Stimulated activated naive CD8-positive, alpha-beta T cell treated with anti-CD3 and anti-CD28 coated beads, Interleukin-15, Interleukin-2, amounts not matched to agents 100 ng/mL and 50 ng/mL, for 24 hours (primary cell): ENCODE results near the gene MAP3K13.

ENCODE experiments used
- H3K27ac Mint-ChIP-seq: one replicate; pipeline ENCODE4 v1.8.0; 2021; ENCODE audit warnings: mild to moderate bottlenecking, mixed read lengths
- H3K27me3 Mint-ChIP-seq: one replicate; pipeline ENCODE4 v1.8.0; 2021; ENCODE audit warnings: mixed read lengths
- H3K36me3 Mint-ChIP-seq: one replicate; pipeline ENCODE4 v1.8.0; 2021; ENCODE audit warnings: low read depth, mixed read lengths
- H3K4me1 Mint-ChIP-seq: one replicate; pipeline ENCODE4 v1.8.0; 2021; ENCODE audit warnings: low read depth, mixed read lengths
- H3K4me3 Mint-ChIP-seq: one replicate; pipeline ENCODE4 v1.8.0; 2021; ENCODE audit warnings: mild to moderate bottlenecking, mixed read lengths
- H3K9me3 Mint-ChIP-seq: one replicate; pipeline ENCODE4 v1.8.0; 2021; ENCODE audit warnings: mixed read lengths

The MAP3K13 gene

GRCh38 chr3:185362850-185363661 is at the start of gene MAP3K13:
Gene MAP3K13, plus strand, starts transcription at chr3:185363136. Its CDS starts 65,446 bp downstream, at chr3:185428582.
- H3K4me3 Mint-ChIP-seq: peak within 1 kb of the TSS; percentile 79
- peaks cover 15% of the 10 kb centered on the region for H3K4me1 Mint-ChIP-seq
- H3K36me3 Mint-ChIP-seq: no peaks in the 10 kb centered on the region
- H3K27me3 Mint-ChIP-seq: peaks cover 70% of the 10 kb centered on the region
- H3K27ac Mint-ChIP-seq: peak within 1 kb of the TSS; percentile 1
- no peaks in the 10 kb centered on the region for H3K9me3 Mint-ChIP-seq

- H3K27ac Mint-ChIP-seq: no peak overlapping the region
- peaks cover 8% of the 10 kb centered on the region for H3K36me3 Mint-ChIP-seq
- H3K4me1 Mint-ChIP-seq: peaks cover 5% of the 10 kb centered on the region
- H3K27me3 Mint-ChIP-seq: peaks cover 5% of the 10 kb centered on the region
- no peak overlapping the region for H3K4me3 Mint-ChIP-seq
- H3K9me3 Mint-ChIP-seq: peaks cover 9% of the 10 kb centered on the region
Measured at GRCh38 chr3:185313693-185314246, 49.2 kb upstream of the MAP3K13 start.

GRCh38 chr3:185316740-185317412 is 46.1 kb upstream of the MAP3K13 start:
- Mint-ChIP-seq H3K4me3 (peak overlapping the region; percentile 30), H3K36me3 (no peaks in the 10 kb centered on the region), H3K4me1 (peaks cover 5% of the 10 kb centered on the region), H3K9me3 (no peaks in the 10 kb centered on the region), H3K27ac (no peak overlapping the region), H3K27me3 (peaks cover 5% of the 10 kb centered on the region)

GRCh38 chr3:185317674-185318073 is 45.3 kb upstream of the MAP3K13 start:
- H3K4me1 Mint-ChIP-seq: peaks cover 5% of the 10 kb centered on the region
- H3K36me3 Mint-ChIP-seq: no peaks in the 10 kb centered on the region
- H3K9me3 Mint-ChIP-seq: no peaks in the 10 kb centered on the region
- H3K27me3 Mint-ChIP-seq: peaks cover 5% of the 10 kb centered on the region
- no peak overlapping the region for H3K4me3 Mint-ChIP-seq
- no peak overlapping the region for H3K27ac Mint-ChIP-seq

- no peaks in the 10 kb centered on the region for H3K9me3 Mint-ChIP-seq
- no peaks in the 10 kb centered on the region for H3K36me3 Mint-ChIP-seq
- H3K4me1 Mint-ChIP-seq: peaks cover 5% of the 10 kb centered on the region
- peaks cover 5% of the 10 kb centered on the region for H3K27me3 Mint-ChIP-seq
- H3K27ac Mint-ChIP-seq: no peak overlapping the region
- H3K4me3 Mint-ChIP-seq: no peak overlapping the region
Measured at GRCh38 chr3:185318141-185318540, 44.8 kb upstream of the MAP3K13 start.

- H3K4me3 Mint-ChIP-seq: no peak overlapping the region
- H3K27ac Mint-ChIP-seq: no peak overlapping the region
- H3K36me3 Mint-ChIP-seq: no peaks in the 10 kb centered on the region
- peaks cover 5% of the 10 kb centered on the region for H3K27me3 Mint-ChIP-seq
- H3K9me3 Mint-ChIP-seq: no peaks in the 10 kb centered on the region
- peaks cover 5% of the 10 kb centered on the region for H3K4me1 Mint-ChIP-seq
Measured at GRCh38 chr3:185319801-185320200, 43.1 kb upstream of the MAP3K13 start.

- Mint-ChIP-seq H3K27me3 (peaks cover 5% of the 10 kb centered on the region), H3K4me1 (peaks cover 5% of the 10 kb centered on the region), H3K4me3 (no peak overlapping the region), H3K27ac (no peak overlapping the region), H3K9me3 (no peaks in the 10 kb centered on the region), H3K36me3 (no peaks in the 10 kb centered on the region)
Measured at GRCh38 chr3:185320949-185321348, 42.0 kb upstream of the MAP3K13 start.

- Mint-ChIP-seq H3K4me3 (no peak overlapping the region), H3K4me1 (peaks cover 2% of the 10 kb centered on the region), H3K36me3 (no peaks in the 10 kb centered on the region), H3K27ac (no peak overlapping the region), H3K9me3 (no peaks in the 10 kb centered on the region), H3K27me3 (peaks cover under 1% of the 10 kb centered on the region)
Measured at GRCh38 chr3:185322101-185322719, 40.7 kb upstream of the MAP3K13 start.

- H3K27ac Mint-ChIP-seq: no peak overlapping the region
- H3K27me3 Mint-ChIP-seq: no peaks in the 10 kb centered on the region
- no peak overlapping the region for H3K4me3 Mint-ChIP-seq
- H3K36me3 Mint-ChIP-seq: no peaks in the 10 kb centered on the region
- H3K9me3 Mint-ChIP-seq: no peaks in the 10 kb centered on the region
- H3K4me1 Mint-ChIP-seq: no peaks in the 10 kb centered on the region
Measured at GRCh38 chr3:185325946-185326791, 36.8 kb upstream of the MAP3K13 start.

- H3K4me1 Mint-ChIP-seq: peaks cover 2% of the 10 kb centered on the region
- H3K36me3 Mint-ChIP-seq: no peaks in the 10 kb centered on the region
- no peak overlapping the region for H3K4me3 Mint-ChIP-seq
- H3K27ac Mint-ChIP-seq: no peak overlapping the region
- H3K9me3 Mint-ChIP-seq: no peaks in the 10 kb centered on the region
- no peaks in the 10 kb centered on the region for H3K27me3 Mint-ChIP-seq
Measured at GRCh38 chr3:185327062-185327461, 35.9 kb upstream of the MAP3K13 start.

GRCh38 chr3:185328324-185329004 is 34.5 kb upstream of the MAP3K13 start:
- no peaks in the 10 kb centered on the region for H3K9me3 Mint-ChIP-seq

GRCh38 chr3:185330238-185330637 is 32.7 kb upstream of the MAP3K13 start:
- Mint-ChIP-seq H3K27ac (no peak overlapping the region), H3K4me3 (no peak overlapping the region), H3K9me3 (no peaks in the 10 kb centered on the region), H3K4me1 (peaks cover 8% of the 10 kb centered on the region), H3K27me3 (no peaks in the 10 kb centered on the region), H3K36me3 (no peaks in the 10 kb centered on the region)

More at GRCh38 chr3:185328324-185329004, 34.5 kb upstream of the MAP3K13 start:
- no peaks in the 10 kb centered on the region for H3K36me3 Mint-ChIP-seq
- no peak overlapping the region for H3K27ac Mint-ChIP-seq
- H3K4me3 Mint-ChIP-seq: no peak overlapping the region
- no peaks in the 10 kb centered on the region for H3K27me3 Mint-ChIP-seq
- H3K4me1 Mint-ChIP-seq: peaks cover 8% of the 10 kb centered on the region

- no peak overlapping the region for H3K4me3 Mint-ChIP-seq
- H3K27ac Mint-ChIP-seq: no peak overlapping the region
- peaks cover 8% of the 10 kb centered on the region for H3K4me1 Mint-ChIP-seq
- H3K9me3 Mint-ChIP-seq: no peaks in the 10 kb centered on the region
- H3K36me3 Mint-ChIP-seq: no peaks in the 10 kb centered on the region
- H3K27me3 Mint-ChIP-seq: no peaks in the 10 kb centered on the region
Measured at GRCh38 chr3:185330644-185331043, 32.3 kb upstream of the MAP3K13 start.
